Sigmoid colon (tissue), 4 donors: ENCODE data around the gene TRIO.

Experiments
- EP300 ChIP-seq, 4 donors: sonication (generic); formaldehyde crosslinking; IDR thresholded peaks; one replicate each; pipeline ENCODE4 v1.6.1; 2017; ENCODE audit warnings: antibody characterized with exemption in 4 of 4
- POLR2A ChIP-seq, 2 donors: fragments of 450-650 bp; IDR thresholded peaks; one replicate each; pipeline ENCODE4 v1.6.1; 2016; ENCODE audit warnings: antibody characterized with exemption in 2 of 2, mild to moderate bottlenecking in 2 of 2, moderate library complexity in 2 of 2
- TF ChIP-seq, protein P1 (sequence below), 4 experiments: fragments of 450-650 bp in 3 of 4; fragments of 200-600 bp in 1 of 4; IDR thresholded peaks; one replicate each; pipeline ENCODE4 v1.5.1; 2016 to 2019; ENCODE audit warnings: antibody characterized with exemption in 4 of 4, mild to moderate bottlenecking in 3 of 4, moderate library complexity in 2 of 4

DNA sequence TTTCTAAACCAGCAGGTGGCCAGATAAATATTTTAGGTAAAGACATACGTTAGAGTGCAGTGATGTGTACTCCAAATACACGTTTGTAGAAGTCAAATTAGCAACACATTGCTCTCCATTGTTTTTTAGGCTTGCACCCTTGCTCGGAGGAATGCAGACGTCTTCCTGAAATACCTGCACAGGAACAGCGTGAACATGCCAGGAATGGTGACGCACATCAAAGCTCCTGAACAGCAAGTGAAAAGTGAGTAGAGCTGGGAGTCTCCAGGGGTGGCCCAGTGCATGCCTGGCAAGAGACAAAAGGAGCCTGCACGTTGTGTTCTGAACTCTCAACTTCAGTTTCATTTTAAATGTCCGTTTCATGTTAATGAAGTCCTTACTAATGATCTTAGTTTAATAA, 231.0 kb downstream of the TRIO start:
- TF ChIP-seq, protein P1, sequence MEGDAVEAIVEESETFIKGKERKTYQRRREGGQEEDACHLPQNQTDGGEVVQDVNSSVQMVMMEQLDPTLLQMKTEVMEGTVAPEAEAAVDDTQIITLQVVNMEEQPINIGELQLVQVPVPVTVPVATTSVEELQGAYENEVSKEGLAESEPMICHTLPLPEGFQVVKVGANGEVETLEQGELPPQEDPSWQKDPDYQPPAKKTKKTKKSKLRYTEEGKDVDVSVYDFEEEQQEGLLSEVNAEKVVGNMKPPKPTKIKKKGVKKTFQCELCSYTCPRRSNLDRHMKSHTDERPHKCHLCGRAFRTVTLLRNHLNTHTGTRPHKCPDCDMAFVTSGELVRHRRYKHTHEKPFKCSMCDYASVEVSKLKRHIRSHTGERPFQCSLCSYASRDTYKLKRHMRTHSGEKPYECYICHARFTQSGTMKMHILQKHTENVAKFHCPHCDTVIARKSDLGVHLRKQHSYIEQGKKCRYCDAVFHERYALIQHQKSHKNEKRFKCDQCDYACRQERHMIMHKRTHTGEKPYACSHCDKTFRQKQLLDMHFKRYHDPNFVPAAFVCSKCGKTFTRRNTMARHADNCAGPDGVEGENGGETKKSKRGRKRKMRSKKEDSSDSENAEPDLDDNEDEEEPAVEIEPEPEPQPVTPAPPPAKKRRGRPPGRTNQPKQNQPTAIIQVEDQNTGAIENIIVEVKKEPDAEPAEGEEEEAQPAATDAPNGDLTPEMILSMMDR (IDR thresholded peaks at IDR 0.05) = no peak
- TF ChIP-seq POLR2A (IDR thresholded peaks at IDR 0.05) = no peak
- no peak for TF ChIP-seq EP300 (IDR thresholded peaks at IDR 0.05)
